Liver (tissue), 9 donors: Measurements from ENCODE around the gene IFNGR1. TPM values are rescaled to one million over a fixed set of nuclear protein-coding genes. Genes with fewer than 3 reads are reported as not detected.

Source experiments
- DNase-seq: peaks from one replicate; pipeline ENCODE4 v3.0.0-alpha.2; 2017; ENCODE audit warnings: low spot score
- H3K27ac ChIP-seq, 2 donors: one replicate each; pipeline ENCODE4 v1.7.0; 2013; ENCODE audit warnings: inconsistent platforms in 2 of 2, low read length in 2 of 2, control low read depth in 1 of 2, low read depth in 1 of 2, mild to moderate bottlenecking in 1 of 2
- H3K27me3 ChIP-seq, 4 donors: one replicate each; pipeline versions ENCODE4 v1.6.1 to v1.7.0; 2013; ENCODE audit warnings: low read length in 3 of 4, inconsistent platforms in 1 of 4, mild to moderate bottlenecking in 1 of 4, moderate library complexity in 1 of 4; ENCODE audit not compliant: control insufficient read depth in 4 of 4, insufficient read depth in 4 of 4
- H3K36me3 ChIP-seq, 4 donors: one replicate each; pipeline versions ENCODE4 v1.6.1 to v1.7.0; 2013; ENCODE audit warnings: low read length in 3 of 4, mild to moderate bottlenecking in 3 of 4, low read depth in 1 of 4, moderate library complexity in 1 of 4; ENCODE audit not compliant: control insufficient read depth in 4 of 4, insufficient read depth in 3 of 4
- H3K4me1 ChIP-seq, 4 donors: one replicate each; pipeline versions ENCODE4 v1.6.1 to v1.7.0; 2013; ENCODE audit warnings: low read length in 3 of 4, mild to moderate bottlenecking in 3 of 4, moderate library complexity in 1 of 4; ENCODE audit not compliant: control insufficient read depth in 4 of 4, insufficient read depth in 4 of 4
- H3K4me3 ChIP-seq, 3 donors: one replicate each; pipeline versions ENCODE4 v1.6.1 to v1.7.0; 2013; ENCODE audit warnings: low read length in 3 of 3, control low read depth in 1 of 3, low read depth in 1 of 3, mild to moderate bottlenecking in 1 of 3
- H3K9ac ChIP-seq, 2 donors: one replicate each; pipeline ENCODE4 v1.7.0; 2013; ENCODE audit warnings: low read length in 2 of 2, mild to moderate bottlenecking in 2 of 2, moderate library complexity in 2 of 2, control low read depth in 1 of 2, low read depth in 1 of 2
- H3K9me3 ChIP-seq, 4 donors: one replicate each; pipeline versions ENCODE4 v1.6.1 to v1.7.0; 2013; ENCODE audit warnings: low read length in 3 of 4; ENCODE audit not compliant: control insufficient read depth in 4 of 4
- ATF3 ChIP-seq: IDR thresholded peaks from 2 replicates; pipeline ENCODE4 v1.6.1; 2016; ENCODE audit warnings: antibody characterized with exemption
- EGR1 ChIP-seq, 2 donors: IDR thresholded peaks; 2 replicates each; pipeline ENCODE4 v1.6.1; 2016 to 2018; ENCODE audit warnings: antibody characterized with exemption in 2 of 2, low read depth in 2 of 2
- FOXA1 ChIP-seq: IDR thresholded peaks from 2 replicates; pipeline ENCODE4 v1.6.1; 2016; ENCODE audit warnings: antibody characterized with exemption
- FOXA2 ChIP-seq: IDR thresholded peaks from 2 replicates; pipeline ENCODE4 v1.6.1; 2016; ENCODE audit warnings: antibody characterized with exemption
- HNF4G ChIP-seq: IDR thresholded peaks from 2 replicates; pipeline ENCODE4 v1.6.1; 2016; ENCODE audit warnings: antibody characterized with exemption
- JUND ChIP-seq, 2 donors: IDR thresholded peaks; 2 replicates each; pipeline ENCODE4 v1.6.1; 2016; ENCODE audit warnings: antibody characterized with exemption in 2 of 2
- NR2F2 ChIP-seq: IDR thresholded peaks from 2 replicates; pipeline ENCODE4 v1.6.1; 2016; ENCODE audit warnings: antibody characterized with exemption
- RAD21 ChIP-seq, 2 donors: IDR thresholded peaks; 2 replicates each; pipeline ENCODE4 v1.6.1; 2016; ENCODE audit warnings: antibody characterized with exemption in 2 of 2, mild to moderate bottlenecking in 2 of 2
- RXRA ChIP-seq, 2 donors: IDR thresholded peaks; 2 replicates each; pipeline ENCODE4 v1.6.1; 2017 to 2018; ENCODE audit warnings: antibody characterized with exemption in 2 of 2, mild to moderate bottlenecking in 1 of 2
- SP1 ChIP-seq: IDR thresholded peaks from 2 replicates; pipeline ENCODE4 v1.6.1; 2018; ENCODE audit warnings: antibody characterized with exemption, mild to moderate bottlenecking
- TAF1 ChIP-seq: conservative IDR thresholded peaks from 2 replicates; pipeline ENCODE4 v1.6.1; 2016; ENCODE audit warnings: antibody characterized with exemption, mild to moderate bottlenecking
- YY1 ChIP-seq: IDR thresholded peaks from 2 replicates; pipeline ENCODE4 v1.6.1; 2016; ENCODE audit warnings: antibody characterized with exemption, mild to moderate bottlenecking
- ZBTB33 ChIP-seq: IDR thresholded peaks from 2 replicates; pipeline ENCODE4 v1.6.1; 2016; ENCODE audit warnings: antibody characterized with exemption
- WGBS: extraction: QIAGEN DNeasy Blood & Tissue Kit; methylation state at CpG from one replicate; pipeline ENCODE4 v1.1.7; 2013; 5-methylcytosine and 5-hydroxymethylcytosine counted together
- polyA plus RNA-seq, 2 donors: library from polyadenylated mRNA; stranded (reverse) in 1 of 2; unstranded in 1 of 2; fragments of 200-250 nt in 1 of 2; fragments of >200 nt in 1 of 2; fragmentation: Nextera tagmentation in 1 of 2; extraction: Ambion mirVana in 1 of 2; gene quantifications; one replicate each; pipeline versions ENCODE4 v1.2.1 to v1.2.3, GENCODE V29; 2013 to 2015
- total RNA-seq, 2 donors: library from RNA; depleted of rRNA; stranded (reverse); fragments of >200 nt; gene quantifications; one replicate each; pipeline ENCODE4 v1.2.3, GENCODE V29; 2014
- donor health status: healthy.
- donor health status: healthy.
- donor health status: healthy.
- donor health status: healthy.
- donor health status: healthy.

The IFNGR1 gene
- total and polyA plus RNA-seq, 4 donors = 33.9 to 57.8 (median 39.0) TPM

GRCh38 chr6:137236581-137237355 is 17.6 kb upstream of the IFNGR1 start:
- no peak overlapping the region for H3K4me3 ChIP-seq
- H3K9ac ChIP-seq = no peak overlapping the region
- H3K27me3 ChIP-seq = no peaks in the 10 kb centered on the region
- H3K36me3 ChIP-seq = no peaks in the 10 kb centered on the region
- no peak for DNase-seq
- no peak overlapping the region for H3K27ac ChIP-seq
- peaks cover 0 to 2% (median 0%) of the 10 kb centered on the region in 4 donors for H3K4me1 ChIP-seq
- no peaks in the 10 kb centered on the region for H3K9me3 ChIP-seq
- WGBS = 82% methylated on average over 5 of the region's 5 CpGs
- TF ChIP-seq NR2F2 (no peak), YY1 (no peak), FOXA2 (no peak)

GRCh38 chr6:137235686-137236085 is 16.5 kb upstream of the IFNGR1 start:
- H3K4me1 ChIP-seq = peaks cover 0 to 1% (median 0%) of the 10 kb centered on the region in 4 donors
- TF ChIP-seq FOXA1 (no peak), JUND (IDR thresholded peaks at IDR 0.05) (no peak), FOXA2 (no peak), EGR1 (IDR thresholded peaks at IDR 0.05; ENCODE audit: low read depth in 2 of 2) (no peak), RAD21 (IDR thresholded peaks at IDR 0.05) (no peak), SP1 (no peak), RXRA (IDR thresholded peaks at IDR 0.05) (no peak), ATF3 (no peak), ZBTB33 (no peak), TAF1 (no peak)
- WGBS = 93% methylated on average over 1 of the region's 1 CpG
- H3K9ac ChIP-seq = no peak overlapping the region
- H3K27ac ChIP-seq = no peak overlapping the region
- H3K9me3 ChIP-seq = no peaks in the 10 kb centered on the region
- no peaks in the 10 kb centered on the region for H3K36me3 ChIP-seq
- DNase-seq = no peak
- H3K27me3 ChIP-seq = no peaks in the 10 kb centered on the region
- no peak overlapping the region for H3K4me3 ChIP-seq

GRCh38 chr6:137233911-137234863 is 15.0 kb upstream of the IFNGR1 start:
- TF ChIP-seq HNF4G (no peak), JUND (IDR thresholded peaks at IDR 0.05) (peak; percentile 55 to 62), RAD21 (IDR thresholded peaks at IDR 0.05) (peak in 1 of 2 donors; percentile 5)
- peak overlapping the region; percentile 43 to 58 for H3K27ac ChIP-seq
- no peaks in the 10 kb centered on the region for H3K36me3 ChIP-seq
- H3K4me1 ChIP-seq = no peaks in the 10 kb centered on the region
- no peaks in the 10 kb centered on the region for H3K9me3 ChIP-seq
- WGBS = 64% methylated on average over 7 of the region's 7 CpGs
- H3K27me3 ChIP-seq = no peaks in the 10 kb centered on the region
- no peak overlapping the region for H3K4me3 ChIP-seq
- no peak overlapping the region for H3K9ac ChIP-seq
- DNase-seq = no peak
